ENCODE measurements around the gene DENND1A.

The DENND1A gene

DNA sequence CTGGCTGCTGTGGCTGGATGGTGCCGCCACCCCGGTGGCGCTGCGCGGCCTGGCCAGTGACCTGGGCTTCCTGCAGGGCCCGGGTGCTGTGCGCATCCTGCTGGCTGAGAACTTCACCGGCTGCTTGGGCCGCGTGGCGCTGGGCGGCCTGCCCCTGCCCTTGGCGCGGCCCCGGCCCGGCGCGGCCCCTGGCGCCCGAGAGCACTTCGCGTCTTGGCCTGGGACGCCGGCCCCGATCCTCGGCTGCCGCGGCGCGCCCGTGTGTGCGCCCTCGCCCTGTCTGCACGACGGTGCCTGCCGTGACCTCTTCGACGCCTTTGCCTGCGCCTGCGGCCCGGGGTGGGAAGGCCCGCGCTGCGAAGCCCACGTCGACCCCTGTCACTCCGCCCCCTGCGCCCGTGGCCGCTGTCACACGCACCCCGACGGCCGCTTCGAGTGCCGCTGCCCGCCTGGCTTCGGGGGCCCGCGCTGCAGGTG is 556.4 kb downstream of the DENND1A start:
- no peak for DNase-seq (ENCODE audit: low read depth)
- TF ChIP-seq, protein P1, sequence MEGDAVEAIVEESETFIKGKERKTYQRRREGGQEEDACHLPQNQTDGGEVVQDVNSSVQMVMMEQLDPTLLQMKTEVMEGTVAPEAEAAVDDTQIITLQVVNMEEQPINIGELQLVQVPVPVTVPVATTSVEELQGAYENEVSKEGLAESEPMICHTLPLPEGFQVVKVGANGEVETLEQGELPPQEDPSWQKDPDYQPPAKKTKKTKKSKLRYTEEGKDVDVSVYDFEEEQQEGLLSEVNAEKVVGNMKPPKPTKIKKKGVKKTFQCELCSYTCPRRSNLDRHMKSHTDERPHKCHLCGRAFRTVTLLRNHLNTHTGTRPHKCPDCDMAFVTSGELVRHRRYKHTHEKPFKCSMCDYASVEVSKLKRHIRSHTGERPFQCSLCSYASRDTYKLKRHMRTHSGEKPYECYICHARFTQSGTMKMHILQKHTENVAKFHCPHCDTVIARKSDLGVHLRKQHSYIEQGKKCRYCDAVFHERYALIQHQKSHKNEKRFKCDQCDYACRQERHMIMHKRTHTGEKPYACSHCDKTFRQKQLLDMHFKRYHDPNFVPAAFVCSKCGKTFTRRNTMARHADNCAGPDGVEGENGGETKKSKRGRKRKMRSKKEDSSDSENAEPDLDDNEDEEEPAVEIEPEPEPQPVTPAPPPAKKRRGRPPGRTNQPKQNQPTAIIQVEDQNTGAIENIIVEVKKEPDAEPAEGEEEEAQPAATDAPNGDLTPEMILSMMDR (conservative IDR thresholded peaks at IDR 0.05; ENCODE audit: low read depth, low read length), result no peak
- H3K4me3 ChIP-seq (ENCODE audit: low read length), result no peak overlapping the region

GRCh38 chr9:123372766-123373446 is 557.0 kb downstream of the DENND1A start:
- no peak overlapping the region for H3K4me3 ChIP-seq (ENCODE audit: low read length)
- no peak for DNase-seq (ENCODE audit: low read depth)
- TF ChIP-seq, protein P1 (conservative IDR thresholded peaks at IDR 0.05; ENCODE audit: low read depth, low read length), result no peak

GRCh38 chr9:123371805-123372590 is 557.9 kb downstream of the DENND1A start:
- H3K4me3 ChIP-seq (ENCODE audit: low read length), result no peak overlapping the region
- TF ChIP-seq, protein P1 (conservative IDR thresholded peaks at IDR 0.05; ENCODE audit: low read depth, low read length), result no peak
- DNase-seq (ENCODE audit: low read depth), result no peak

- TF ChIP-seq, protein P1 (conservative IDR thresholded peaks at IDR 0.05; ENCODE audit: low read depth, low read length), result no peak
- no peak for DNase-seq (ENCODE audit: low read depth)
- H3K4me3 ChIP-seq (ENCODE audit: low read length), result no peak overlapping the region
Observed at GRCh38 chr9:123371228-123371584, 558.7 kb downstream of the DENND1A start.

DNA sequence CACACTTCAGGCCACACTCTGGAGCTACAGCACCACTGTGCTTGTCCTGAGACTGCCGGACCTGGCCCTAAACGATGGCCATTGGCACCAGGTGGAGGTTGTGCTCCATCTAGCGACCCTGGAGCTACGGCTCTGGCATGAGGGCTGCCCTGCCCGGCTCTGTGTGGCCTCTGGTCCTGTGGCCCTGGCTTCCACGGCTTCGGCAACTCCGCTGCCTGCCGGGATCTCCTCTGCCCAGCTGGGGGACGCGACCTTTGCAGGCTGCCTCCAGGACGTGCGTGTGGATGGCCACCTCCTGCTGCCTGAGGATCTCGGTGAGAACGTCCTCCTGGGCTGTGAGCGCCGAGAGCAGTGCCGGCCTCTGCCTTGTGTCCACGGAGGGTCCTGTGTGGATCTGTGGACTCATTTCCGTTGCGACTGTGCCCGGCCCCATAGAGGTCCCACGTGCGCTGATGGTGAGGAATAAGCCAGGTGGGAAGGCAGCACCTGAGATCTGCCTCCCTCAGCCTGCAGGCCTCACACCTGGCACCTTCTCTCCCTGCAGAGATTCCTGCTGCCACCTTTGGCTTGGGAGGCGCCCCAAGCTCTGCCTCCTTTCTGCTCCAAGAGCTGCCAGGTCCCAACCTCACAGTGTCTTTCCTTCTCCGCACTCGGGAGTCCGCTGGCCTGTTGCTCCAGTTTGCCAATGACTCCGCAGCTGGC is 559.2 kb downstream of the DENND1A start:
- DNase-seq (ENCODE audit: low read depth), result no peak
- TF ChIP-seq, protein P1 (conservative IDR thresholded peaks at IDR 0.05; ENCODE audit: low read depth, low read length), result no peak

GRCh38 chr9:123370108-123370507 is 559.8 kb downstream of the DENND1A start:
- DNase-seq (ENCODE audit: low read depth), result no peak
- TF ChIP-seq, protein P1 (conservative IDR thresholded peaks at IDR 0.05; ENCODE audit: low read depth, low read length), result no peak
- no peak overlapping the region for H3K4me3 ChIP-seq (ENCODE audit: low read length)

More for the DNA sequence above, 559.2 kb downstream of the DENND1A start:
- no peak overlapping the region for H3K4me3 ChIP-seq (ENCODE audit: low read length)

All from retinal pigment epithelial cell (primary cell).